HG02884 (cell line): Measurements from ENCODE around the gene SIDT1.

Source experiments
- ATAC-seq: cut with Tn5 transposase; IDR thresholded peaks from one replicate; pipeline ENCODE4 v1.9.1; 2021; ENCODE audit warnings: mild to moderate bottlenecking, moderate library complexity; ENCODE audit not compliant: unreplicated experiment

The SIDT1 gene

DNA sequence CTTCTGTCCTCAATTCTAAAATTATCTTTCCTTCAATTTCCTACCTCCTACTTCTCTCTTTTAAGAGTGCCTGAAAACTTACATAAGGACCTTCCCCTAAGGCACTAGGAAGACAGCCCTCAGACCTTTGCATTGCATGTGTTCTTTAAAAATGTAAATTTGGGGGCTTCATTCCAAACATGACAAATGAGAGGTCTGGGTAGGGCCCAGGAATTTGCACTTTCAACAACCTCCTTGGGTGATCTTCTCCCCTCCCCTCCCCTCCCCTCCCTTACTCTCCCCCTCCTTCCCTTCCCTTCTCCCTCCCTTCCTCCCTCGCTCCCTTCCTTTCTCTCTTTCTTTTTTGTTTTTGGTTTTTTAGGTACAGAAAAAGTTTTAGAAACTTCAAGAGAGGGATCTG, 145.4 kb downstream of the SIDT1 start:
- ATAC-seq = no peak

DNA sequence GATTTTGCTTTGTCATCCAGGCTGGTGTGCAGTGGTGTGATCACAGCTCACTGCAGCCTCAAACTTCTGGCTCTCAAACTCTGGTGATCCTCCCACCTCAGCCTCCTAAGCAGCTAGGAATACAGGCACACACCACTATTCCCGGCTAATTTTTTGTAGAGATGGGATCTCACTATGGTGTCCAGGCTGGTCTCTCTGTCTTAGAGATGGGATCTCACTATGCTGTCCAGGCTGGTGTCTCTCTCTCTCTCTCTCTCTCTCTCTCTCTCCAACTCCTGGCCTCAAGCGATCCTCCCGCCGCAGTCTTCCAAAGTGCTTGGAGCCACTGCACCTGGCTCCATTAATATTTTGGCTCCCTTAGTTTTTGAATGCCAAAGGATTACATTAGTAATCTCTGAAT, 146.4 kb downstream of the SIDT1 start:
- ATAC-seq = no peak
